ENCODE results near the gene BRICD5. TPM values are rescaled to one million over a fixed set of nuclear protein-coding genes. Genes with fewer than 3 reads are reported as not detected.

Gene BRICD5
- total and polyA plus RNA-seq, 2 of the 4 experiments (the other 2 are of a cell fraction), result 0.18 to 0.94 TPM

GRCh38 chr16:2186064-2186463 lies 24.6 kb downstream of the BRICD5 start:
- whole genome bisulfite sequencing, 2 experiments (ENCODE audit: extremely low coverage in 2 of 2, insufficient read length in 1 of 2), result 81% methylated on average over 10 of the region's 13 CpGs; no CpG with 5 or more reads in 1 of the 2 experiments

More at GRCh38 chr16:2186064-2186463, 24.6 kb downstream of the BRICD5 start:
- no peaks in the 10 kb centered on the region for H3K36me3 ChIP-seq (ENCODE audit: control insufficient read depth, insufficient read depth, low read length)
- POLR2A ChIA-PET (ENCODE audit: unreplicated experiment), result interaction anchor here (0.8 kb wide), 1 partner anchor 31 kb away, joined by 6 read pairs; the partner anchor contains the start of gene TRAF7
- H3K4ac ChIP-seq (ENCODE audit: low read depth, low read length), result no peak overlapping the region
- no peak overlapping the region for H4K91ac ChIP-seq (ENCODE audit: insufficient read depth, low read depth, low read length)
- no peak overlapping the region for H2AK5ac ChIP-seq (ENCODE audit: low read depth, low read length)
- H3K79me1 ChIP-seq (ENCODE audit: low read depth in 1 of 2, low read length in 2 of 2), result no peaks in the 10 kb centered on the region
- H3K4me3 ChIP-seq (ENCODE audit: insufficient read depth, low read depth, low read length), result no peak overlapping the region
- TF ChIP-seq RAD21 (IDR thresholded peaks at IDR 0.05; ENCODE audit: low read length), result no peak
- no peak overlapping the region for H4K8ac ChIP-seq (ENCODE audit: low read depth in 2 of 2, low read length in 2 of 2)
- DNase-seq, result no peak
- no peak overlapping the region for H3K9ac ChIP-seq (ENCODE audit: low read depth, low read length)
- peaks cover 3% of the 10 kb centered on the region; the same call in 1 of the 2 replicates for H3K9me1 ChIP-seq (ENCODE audit: insufficient read depth, low read length)
- CTCF ChIA-PET, result no interaction called here
- dilution Hi-C loops (cut with HindIII; ENCODE audit: low sequenced_read_pairs, unreplicated experiment), result no loop called here
- no peak overlapping the region for H2AK9ac ChIP-seq (replicated peaks; ENCODE audit: low read depth, low read length, poor library complexity)
- no peak overlapping the region for H3K14ac ChIP-seq (replicated peaks; ENCODE audit: low read depth, low read length)
- in situ Hi-C loops (cut with MboI; ENCODE audit: low sequenced_read_pairs), result no loop called here
- no peak overlapping the region for H2AFZ ChIP-seq (replicated peaks; ENCODE audit: low read length, poor library complexity)
- peaks cover 7% of the 10 kb centered on the region; the same call in 1 of the 2 replicates for H4K20me1 ChIP-seq (ENCODE audit: insufficient read depth, low read length)
- H3K4me2 ChIP-seq (ENCODE audit: low read depth, low read length), result no peak overlapping the region
- H2BK15ac ChIP-seq (ENCODE audit: low read depth, low read length), result no peak overlapping the region
- no peak overlapping the region for H3K18ac ChIP-seq (ENCODE audit: low read depth, low read length)
- no peak overlapping the region for H3K23ac ChIP-seq (ENCODE audit: low read depth, low read length)
- no peak overlapping the region for H4K5ac ChIP-seq (ENCODE audit: low read depth, low read length)
- intact Hi-C loops (cut with micrococcal nuclease), result no loop called here
- H3K27me3 ChIP-seq (ENCODE audit: control insufficient read depth, insufficient read depth, low read length), result no peaks in the 10 kb centered on the region; the same call in 1 of the 2 replicates
- H2BK5ac ChIP-seq (ENCODE audit: low read depth, low read length, poor library complexity, severe bottlenecking), result no peak overlapping the region
- no peak overlapping the region for H3K56ac ChIP-seq (ENCODE audit: extremely low read depth, insufficient read depth, low read length)
- ATAC-seq (ENCODE audit: low read depth), result no peak
- no TSS peak for BruUV-seq (replicated peaks)
- H3K4me1 ChIP-seq (ENCODE audit: control insufficient read depth, insufficient read depth, low read length), result no peaks in the 10 kb centered on the region
- no peak overlapping the region for H2BK20ac ChIP-seq (ENCODE audit: low read depth, low read length)
- no peak overlapping the region for H2BK120ac ChIP-seq (ENCODE audit: low read depth, low read length)
- no peak overlapping the region for H3K27ac ChIP-seq (ENCODE audit: insufficient read depth, low read length)
- H3K9me3 ChIP-seq (ENCODE audit: control insufficient read depth, insufficient read depth, low read length), result no peaks in the 10 kb centered on the region

Measured in IMR-90 (cell line).